GM21360 (cell line): ENCODE data around the gene FCGR3A.

ENCODE experiments used
- ATAC-seq: cut with Tn5 transposase; IDR thresholded peaks from one replicate; pipeline ENCODE4 v1.9.1; 2021; ENCODE audit warnings: mild to moderate bottlenecking, moderate library complexity; ENCODE audit not compliant: unreplicated experiment

Gene FCGR3A

GRCh38 chr1:161505686-161506085 is 43.9 kb downstream of the FCGR3A start:
- ATAC-seq = no peak

GRCh38 chr1:161503394-161503748 is 46.2 kb downstream of the FCGR3A start:
- ATAC-seq = no peak

- ATAC-seq = no peak
These were observed 46.8 kb downstream of the FCGR3A start for GRCh38 chr1:161502641-161503393.

DNA sequence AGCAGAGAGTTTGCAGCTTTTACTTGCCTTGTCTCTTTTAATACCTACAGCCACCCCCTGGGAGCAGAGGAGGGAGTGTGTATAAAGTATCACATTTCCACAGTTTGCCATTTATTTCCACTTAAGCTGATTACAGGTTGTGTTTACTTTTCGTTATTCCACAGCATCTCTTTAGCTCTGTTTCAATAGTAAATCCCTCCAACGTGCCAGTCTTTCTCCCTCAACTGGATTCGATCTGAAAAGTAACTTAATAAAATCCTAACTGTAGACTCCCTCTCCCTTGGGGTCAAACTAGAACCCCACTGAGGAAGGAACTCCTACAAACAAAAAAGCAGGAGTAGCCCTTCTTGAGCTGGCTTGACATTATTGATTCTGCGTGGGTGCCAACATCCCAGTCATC is 47.4 kb downstream of the FCGR3A start:
- no peak for ATAC-seq

- no peak for ATAC-seq
These were observed 48.4 kb downstream of the FCGR3A start for GRCh38 chr1:161501234-161501633.

- ATAC-seq = no peak
These were observed 50.2 kb downstream of the FCGR3A start for GRCh38 chr1:161499099-161500039.

DNA sequence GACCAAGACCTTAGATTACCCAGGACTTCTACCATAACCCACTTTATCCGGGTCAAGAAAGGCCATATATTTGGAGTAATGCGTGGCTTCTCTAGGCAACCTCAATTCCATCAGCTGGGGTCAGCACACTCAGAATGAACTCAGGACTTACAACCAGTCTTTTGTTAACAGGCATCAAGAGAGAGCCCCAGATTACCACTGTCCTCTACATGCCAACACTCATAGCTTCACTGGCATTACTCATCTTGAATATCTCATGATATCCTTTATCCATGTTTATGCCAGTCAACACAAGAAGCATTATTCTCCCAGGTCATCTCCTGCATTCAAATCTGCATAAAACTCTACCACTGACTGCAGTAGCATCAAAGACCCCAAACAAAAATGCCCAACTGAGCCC is 51.0 kb downstream of the FCGR3A start:
- ATAC-seq = no peak

GRCh38 chr1:161497961-161498360 is 51.7 kb downstream of the FCGR3A start:
- ATAC-seq = no peak

DNA sequence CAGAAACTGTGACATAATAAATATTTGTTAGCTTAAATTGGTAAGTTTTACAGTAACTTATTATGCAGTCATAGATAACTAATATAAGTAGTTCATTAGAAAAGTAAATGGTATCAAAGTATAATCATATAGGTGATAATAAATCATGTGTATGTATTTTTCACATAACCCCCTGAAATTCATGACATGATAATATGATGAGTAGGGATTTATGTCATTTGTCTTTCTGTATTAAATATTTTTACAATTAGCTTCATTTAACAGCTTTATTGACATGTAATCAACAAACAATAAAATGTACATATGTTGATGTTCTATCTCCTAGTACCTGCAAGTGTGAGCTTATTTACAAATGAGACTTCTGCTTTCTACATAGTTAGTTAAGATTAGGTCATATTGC is 54.1 kb downstream of the FCGR3A start:
- ATAC-seq = no peak

- no peak for ATAC-seq
These were observed 55.4 kb downstream of the FCGR3A start for GRCh38 chr1:161494091-161494735.

DNA sequence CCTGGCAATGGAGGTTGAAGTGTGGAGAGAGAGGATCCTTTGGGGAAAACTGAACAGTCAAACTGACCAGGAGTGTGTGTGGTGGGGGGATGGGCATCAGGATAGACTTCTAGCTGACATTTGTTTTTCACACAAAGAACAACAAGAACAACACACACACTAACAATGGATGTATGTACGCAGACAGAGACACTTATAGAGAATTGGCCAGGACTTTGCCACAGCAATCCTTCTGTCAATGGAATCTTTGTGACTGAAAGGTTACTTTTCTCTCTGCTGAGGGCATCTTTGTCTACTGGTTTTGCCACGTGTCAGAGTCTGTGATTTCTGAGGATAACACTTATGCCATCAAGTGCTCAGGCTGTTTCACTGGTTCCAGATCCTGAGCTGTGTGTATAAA is 56.8 kb downstream of the FCGR3A start:
- no peak for ATAC-seq
